ENCODE results near the gene KCNG2.

KCNG2 gene

GRCh38 chr18:79769698-79770500 is 27.8 kb upstream of the KCNG2 start:
- no peak for DNase-seq

- no peak for DNase-seq
These were observed 27.3 kb upstream of the KCNG2 start for GRCh38 chr18:79770501-79770815.

DNA sequence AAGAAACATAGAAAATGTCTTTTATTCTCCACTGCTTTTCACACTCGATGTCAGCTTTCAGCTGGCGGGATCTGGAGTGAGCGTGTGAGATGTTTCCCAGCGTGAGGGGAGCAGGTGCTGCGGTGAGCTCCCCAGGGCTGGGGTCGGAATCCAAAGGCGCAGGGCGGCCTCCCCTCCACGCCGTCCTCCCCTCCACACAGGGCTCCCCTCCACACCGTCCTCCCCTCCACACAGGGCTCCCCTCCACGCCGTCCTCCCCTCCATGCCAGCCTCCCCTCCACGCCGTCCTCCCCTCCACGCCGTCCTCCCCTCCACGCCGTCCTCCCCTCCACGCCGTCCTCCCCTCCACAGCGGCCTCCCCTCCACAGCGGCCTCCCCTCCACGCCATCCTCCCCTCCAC is 26.9 kb upstream of the KCNG2 start:
- DNase-seq: no peak

GRCh38 chr18:79771446-79772107 is 26.2 kb upstream of the KCNG2 start:
- DNase-seq: no peak

GRCh38 chr18:79772108-79772864 is 25.5 kb upstream of the KCNG2 start:
- no peak for DNase-seq

DNA sequence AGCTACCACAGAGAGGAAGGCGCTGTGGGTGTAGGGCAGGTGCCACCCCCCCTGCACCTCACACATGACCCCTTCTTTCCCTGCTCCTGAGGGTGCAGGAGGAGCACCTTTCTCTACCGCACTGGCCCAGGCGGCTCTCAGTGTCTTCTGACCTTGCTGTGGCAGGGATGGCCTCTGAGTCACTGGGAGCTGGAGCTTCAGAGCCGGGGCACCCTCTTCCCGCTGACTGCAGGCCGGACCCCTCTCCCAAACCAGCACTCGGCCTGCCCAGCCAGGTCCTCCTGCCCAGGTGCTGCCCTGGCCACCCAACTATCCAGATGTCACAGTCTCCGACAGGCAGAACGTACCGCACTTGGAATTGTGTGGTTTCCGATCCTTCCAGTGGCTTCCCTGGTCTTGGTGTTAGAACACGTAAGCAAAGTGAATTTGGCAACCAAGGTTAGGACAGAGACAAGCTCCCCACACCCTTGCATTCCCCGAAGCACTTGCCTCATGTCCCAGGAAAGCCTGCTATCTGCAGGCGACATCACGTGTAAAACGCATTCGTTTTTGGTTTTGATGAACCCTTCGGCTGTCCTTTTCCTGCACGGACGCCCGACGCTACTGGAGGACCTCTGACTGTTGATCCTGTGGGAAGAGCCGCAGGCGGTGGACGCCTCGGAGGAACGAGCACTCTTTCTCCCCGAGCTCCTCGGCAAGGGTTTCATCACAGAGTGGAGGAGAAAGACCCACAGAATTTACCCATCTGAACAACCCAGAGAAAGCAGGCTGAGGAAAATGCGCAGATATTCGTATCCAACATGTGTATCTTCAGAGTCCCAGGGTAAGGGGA is 24.7 kb upstream of the KCNG2 start:
- no peak for DNase-seq

- no peak for DNase-seq
These were observed 23.6 kb upstream of the KCNG2 start for GRCh38 chr18:79774111-79774510.

DNA sequence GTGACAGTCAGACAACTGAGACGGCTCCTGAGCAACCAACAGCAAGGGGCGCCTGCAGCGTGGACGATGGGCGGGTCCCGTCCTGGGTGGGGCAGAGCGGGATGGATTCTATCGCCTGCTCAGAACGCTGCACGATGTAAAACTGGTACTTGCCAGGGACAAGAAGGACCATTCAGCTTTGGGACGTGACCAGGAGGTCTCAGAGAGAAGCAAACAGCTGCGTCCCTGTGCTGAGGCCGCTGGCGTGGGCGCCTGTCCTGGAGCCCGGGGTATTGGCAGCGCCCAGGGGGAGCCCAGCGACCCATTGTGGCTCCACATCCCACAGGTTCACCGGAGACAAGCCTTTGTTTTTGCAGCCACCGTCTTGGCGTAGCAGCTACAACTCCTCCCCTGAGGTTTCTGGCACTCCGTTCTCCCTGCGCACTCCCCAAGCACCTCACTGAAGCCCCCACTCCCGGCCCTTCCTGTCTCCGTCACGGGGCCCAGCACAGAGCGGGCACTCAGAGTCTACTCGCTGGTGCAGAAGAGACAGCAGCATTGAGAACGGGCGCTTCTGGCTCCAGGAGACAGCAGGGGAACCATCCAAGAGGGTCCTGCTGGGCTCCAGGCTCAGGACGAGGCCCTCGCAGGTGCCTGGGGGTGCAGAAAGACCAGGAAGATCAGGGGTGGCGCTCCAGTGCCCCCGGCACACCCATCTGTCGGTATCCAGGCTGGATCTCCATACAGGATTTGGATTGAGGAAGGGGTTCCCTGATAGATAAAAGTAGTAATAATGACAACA is 22.1 kb upstream of the KCNG2 start:
- no peak for DNase-seq

GRCh38 chr18:79776674-79777073 is 21.1 kb upstream of the KCNG2 start:
- no peak for DNase-seq

GRCh38 chr18:79778291-79778791 is 19.4 kb upstream of the KCNG2 start:
- no peak for DNase-seq

- no peak for DNase-seq
These were observed 18.6 kb upstream of the KCNG2 start for GRCh38 chr18:79779021-79779699.

- DNase-seq: no peak
These were observed 18.0 kb upstream of the KCNG2 start for GRCh38 chr18:79779700-79780190.

GRCh38 chr18:79780547-79780946 is 17.2 kb upstream of the KCNG2 start:
- DNase-seq: no peak

GRCh38 chr18:79781331-79781941 is 16.3 kb upstream of the KCNG2 start:
- no peak for DNase-seq

DNA sequence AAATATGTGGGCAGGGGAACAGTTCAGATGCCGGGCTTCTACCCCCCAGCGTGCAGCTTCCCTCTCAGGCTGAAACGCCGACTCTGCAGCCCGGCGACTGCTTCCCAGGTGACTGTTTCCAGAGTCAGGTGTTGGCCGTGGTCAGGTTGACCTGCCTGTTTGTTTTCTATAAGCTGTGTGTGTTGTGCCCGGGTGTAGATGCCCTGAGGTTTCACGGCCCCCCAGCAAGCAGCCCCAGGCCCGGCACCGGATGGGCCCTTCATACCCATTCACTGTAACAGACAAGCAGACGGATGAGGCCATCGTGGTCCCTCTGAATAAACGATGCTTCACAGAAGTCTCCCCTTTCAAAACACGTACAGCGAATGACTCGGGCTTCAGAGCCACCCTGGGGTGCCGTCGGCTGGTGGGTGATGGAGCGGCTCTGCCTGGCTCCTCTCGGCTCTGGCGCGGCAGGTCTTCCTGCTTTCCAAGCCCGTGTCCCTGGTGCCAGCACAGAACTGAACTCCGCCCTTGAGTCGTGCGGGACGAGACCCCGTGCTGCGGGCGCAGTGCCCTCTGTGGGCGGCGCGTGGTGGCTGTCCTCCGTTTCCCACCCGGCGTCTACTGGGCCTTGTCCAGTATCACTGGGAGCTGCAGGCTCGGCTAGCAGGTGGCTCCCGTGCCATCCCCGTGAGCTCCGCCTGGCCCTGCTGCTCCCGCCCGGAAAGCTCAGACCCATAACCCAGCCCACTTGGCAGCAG is 15.0 kb upstream of the KCNG2 start:
- no peak for DNase-seq

DNA sequence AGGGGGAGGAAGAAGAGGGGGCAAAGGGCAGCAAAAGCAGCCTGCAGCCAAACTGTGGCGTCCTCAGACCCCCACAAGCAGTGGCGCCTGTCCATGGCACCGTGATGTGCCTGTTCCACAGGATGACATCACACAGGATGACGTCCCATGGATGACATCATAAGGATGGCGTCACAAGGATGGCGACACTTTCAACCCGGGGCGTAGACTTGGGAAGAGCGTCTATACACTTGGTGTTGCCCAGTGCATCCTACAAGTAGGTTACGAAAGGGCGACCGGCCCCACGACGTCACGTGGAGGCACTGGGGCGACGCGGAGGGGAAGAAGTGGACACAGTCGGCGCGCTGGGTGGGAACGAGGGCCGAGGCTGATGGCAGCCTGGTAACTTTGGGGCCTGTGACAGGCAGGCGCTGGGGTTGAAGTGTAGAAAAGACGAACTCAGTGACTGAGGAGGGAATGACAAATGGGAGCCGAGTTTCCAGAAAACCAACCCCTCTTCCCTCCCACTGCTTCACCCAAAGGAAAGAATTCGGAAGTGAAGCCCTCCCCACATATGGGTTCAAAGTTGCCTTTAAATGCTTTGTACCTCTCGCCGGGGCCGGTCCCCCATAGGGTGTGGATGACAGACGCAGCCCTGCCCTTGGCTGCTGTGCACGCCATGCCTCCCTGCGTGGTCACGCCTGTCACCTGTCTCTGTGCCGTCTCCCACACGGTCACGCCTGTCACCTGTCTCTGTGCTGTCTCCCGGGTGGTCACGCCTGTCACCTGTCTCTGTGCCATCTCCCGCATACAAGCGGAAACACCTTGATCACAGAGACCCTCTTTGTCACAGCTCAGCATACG is 13.4 kb upstream of the KCNG2 start:
- no peak for DNase-seq

DNA sequence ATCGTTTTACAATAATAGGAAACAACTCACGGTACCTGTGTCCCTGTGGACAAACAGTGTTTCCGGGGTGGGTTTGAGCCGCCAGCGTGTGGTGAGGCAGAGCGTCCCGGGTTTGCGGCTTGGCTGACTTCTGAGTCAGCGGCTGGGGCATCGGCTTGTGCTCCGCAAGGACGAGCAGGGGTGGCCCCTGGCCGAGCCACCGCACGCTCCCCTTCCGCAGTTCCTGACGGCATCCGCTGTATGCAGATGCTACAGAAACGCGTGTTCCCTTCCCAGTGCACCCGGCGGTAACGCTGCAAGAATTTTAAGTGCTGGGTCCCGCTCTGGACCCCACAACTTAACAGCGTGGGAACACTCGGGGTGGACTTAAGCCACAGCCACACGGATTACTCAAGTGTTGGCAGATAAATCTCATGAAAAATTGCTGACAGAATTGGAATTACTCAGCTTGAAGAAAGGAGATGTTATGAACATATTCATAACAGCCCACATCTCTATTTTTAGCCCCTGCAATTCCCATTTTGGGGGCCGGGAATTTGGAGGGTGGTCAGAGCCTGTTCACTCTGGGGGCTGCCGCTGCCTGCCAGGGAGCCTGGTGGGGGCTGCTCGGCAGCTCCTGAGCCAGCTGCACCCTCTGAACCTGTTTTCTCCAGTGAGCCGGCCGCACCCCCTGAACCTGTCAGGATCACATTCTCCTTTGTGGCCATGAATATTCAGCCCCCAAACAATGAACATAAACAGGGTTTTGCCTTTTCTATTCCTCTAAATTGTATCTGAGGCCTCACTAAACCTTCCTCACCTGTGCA is 12.6 kb upstream of the KCNG2 start:
- no peak for DNase-seq

- no peak for DNase-seq
These were observed 11.9 kb upstream of the KCNG2 start for GRCh38 chr18:79785831-79786230.

Data from COR-L47 (cell line).